Astrocyte (in vitro differentiated cells and primary cell): Measurements from ENCODE around the gene ABCB8.

Experiments used
- CTCF ChIP-seq: IDR thresholded peaks from 2 replicates; pipeline ENCODE4 v1.5.1; 2011; ENCODE audit warnings: low read depth, mild to moderate bottlenecking, inconsistent platforms, low read length, moderate library complexity; ENCODE audit not compliant: insufficient read depth
- EZH2 ChIP-seq: IDR thresholded peaks from 2 replicates; pipeline ENCODE4 v1.6.1; 2012; ENCODE audit warnings: mild to moderate bottlenecking, low read length, inconsistent platforms; ENCODE audit not compliant: insufficient read depth

GRCh38 chr7:151091431-151091830, 63.2 kb downstream of the ABCB8 start:
- TF ChIP-seq CTCF (peak; percentile 47), EZH2 (no peak)
